GM12878 (cell line): ENCODE results near the gene LILRB2. TPM values are rescaled to one million over a fixed set of nuclear protein-coding genes. Genes with fewer than 3 reads are reported as not detected.
A peak's percentile ranks its signal among the peaks of the same experiment; 100 is the strongest.

Source experiments
- ATAC-seq: fragments of 200-7000 bp; cut with Tn5 transposase; 3 replicates; pipeline ENCODE4 v1.9.1; 2020; ENCODE audit warnings: mild to moderate bottlenecking, moderate library complexity
- BruUV-seq: library from RNA; stranded (reverse); fragments of 400-500 nt; replicated peaks from 2 replicates; lab custom pipeline; 2021; lab: Mats Ljungman, UMichigan
- CTCF ChIA-PET: fragments of 300-600 bp; sonication (Branson Sonifier 250); formaldehyde crosslinking; extraction: SDS; loops from one replicate; lab custom pipeline; 2021; ENCODE audit warnings: inconsistent platforms; lab: Yijun Ruan, JAX
- POLR2A ChIA-PET: fragments of 350-600 bp; formaldehyde crosslinking; extraction: SDS; loops from one replicate; lab custom pipeline; 2021; ENCODE audit warnings: inconsistent platforms; lab: Charles Lee
- RAD21 ChIA-PET: fragments of 300-600 bp; sonication (Branson Sonifier 250); formaldehyde crosslinking; loops from one replicate; lab custom pipeline; 2023; ENCODE audit warnings: antibody characterized with exemption; ENCODE audit not compliant: unreplicated experiment; lab: Charles Lee
- SMC1A ChIA-PET: fragments of 300-600 bp; sonication (Branson Sonifier 250); formaldehyde crosslinking; loops from one replicate; lab custom pipeline; 2023; ENCODE audit not compliant: unreplicated experiment, uncharacterized antibody; lab: Charles Lee
- DNase-seq: peaks from one replicate; pipeline ENCODE4 v3.0.0-alpha.2; 2011; ENCODE audit warnings: low read depth, low spot score
- FAIRE-seq: peaks from 3 replicates; lab custom pipeline; 2011; peaks lifted over from hg19 to GRCh38; lab: Jason Lieb, UNC
- H2AFZ ChIP-seq: 2 replicates; pipeline ENCODE4 v1.6.0; 2011; ENCODE audit warnings: low read depth, low read length, control low read depth; ENCODE audit not compliant: control insufficient read depth
- H3K27ac ChIP-seq: 2 replicates; pipeline ENCODE4 v1.5.1; 2011; ENCODE audit warnings: control low read depth; ENCODE audit not compliant: control insufficient read depth, insufficient read depth
- H3K27me3 ChIP-seq, 2 experiments: replicated peaks in 1 of 2; 2 replicates each; pipeline versions ENCODE4 v1.6.0 to v1.6.1; 2011; ENCODE audit warnings: low read length in 1 of 2; ENCODE audit not compliant: control insufficient read depth in 2 of 2, insufficient read depth in 2 of 2
- H3K36me3 ChIP-seq, 2 experiments: 2 replicates each; pipeline ENCODE4 v1.5.1; 2011; ENCODE audit warnings: low read length in 1 of 2; ENCODE audit not compliant: control insufficient read depth in 2 of 2, insufficient read depth in 2 of 2
- H3K4me1 ChIP-seq: 2 replicates; pipeline ENCODE4 v1.6.1; 2011; ENCODE audit warnings: mild to moderate bottlenecking, low read length, moderate library complexity, mixed read lengths; ENCODE audit not compliant: control insufficient read depth, insufficient read depth
- H3K4me2 ChIP-seq: 2 replicates; pipeline ENCODE4 v1.6.0; 2011; ENCODE audit warnings: control low read depth; ENCODE audit not compliant: control insufficient read depth, insufficient read depth
- H3K4me3 ChIP-seq: fragments of 200-600 bp; sonication (generic); 2 replicates; pipeline ENCODE4 v1.5.1; 2016
- H3K79me2 ChIP-seq: 2 replicates; pipeline ENCODE4 v1.6.0; 2011; ENCODE audit warnings: low read length; ENCODE audit not compliant: control insufficient read depth, insufficient read depth
- H3K9ac ChIP-seq: 2 replicates; pipeline ENCODE4 v1.8.0; 2011; ENCODE audit warnings: low read length, control low read depth, mixed read lengths; ENCODE audit not compliant: control insufficient read depth, insufficient read depth
- H3K9me3 ChIP-seq: replicated peaks from 3 replicates; pipeline ENCODE4 v1.5.1; 2011; ENCODE audit warnings: mild to moderate bottlenecking, low read length; ENCODE audit not compliant: control insufficient read depth, insufficient read depth
- H4K20me1 ChIP-seq: 2 replicates; pipeline ENCODE4 v1.6.0; 2011; ENCODE audit not compliant: control insufficient read depth, insufficient read depth
- EED ChIP-seq: sonication (generic); IDR thresholded peaks from 2 replicates; pipeline ENCODE4 v1.6.1; 2016; ENCODE audit warnings: antibody characterized with exemption, low read depth
- FOXK2 ChIP-seq: fragments of 450-650 bp; IDR thresholded peaks from 2 replicates; pipeline ENCODE4 v1.6.1; 2017; ENCODE audit warnings: mild to moderate bottlenecking, moderate library complexity
- KDM1A ChIP-seq: fragments of 200-600 bp; sonication (generic); IDR thresholded peaks from 2 replicates; pipeline ENCODE4 v1.6.1; 2016; ENCODE audit warnings: borderline replicate concordance
- LARP7 ChIP-seq: fragments of 450-650 bp; IDR thresholded peaks from 2 replicates; pipeline ENCODE4 v1.6.1; 2017; ENCODE audit warnings: mild to moderate bottlenecking
- SMAD5 ChIP-seq: IDR thresholded peaks from 2 replicates; pipeline ENCODE4 v1.6.1; 2016; ENCODE audit warnings: antibody characterized with exemption, low read depth
- SPI1 ChIP-seq: IDR thresholded peaks from 2 replicates; pipeline ENCODE4 v1.6.1; 2011; ENCODE audit warnings: low read depth, mild to moderate bottlenecking, low read length, moderate library complexity, borderline replicate concordance; ENCODE audit not compliant: insufficient read depth
- WGBS: methylation state at CpG from one replicate; pipeline ENCODE4 v1.1.6; 2016; ENCODE audit warnings: low lambda C conversion rate; ENCODE audit not compliant: insufficient replicate concordance, insufficient coverage; ENCODE audit errors: missing lambda C conversion rate; 5-methylcytosine and 5-hydroxymethylcytosine counted together
- in situ Hi-C: fragments of 300-500 bp; cut with MboI; formaldehyde crosslinking; loops from 9 replicates; pipeline ENCODE4 v1.14.3; 2018; ENCODE audit warnings: mixed read lengths
- intact Hi-C: fragments of 100-400 bp; cut with micrococcal nuclease; formaldehyde crosslinking; loops from one replicate; pipeline ENCODE4 v1.14.2; 2022; ENCODE audit not compliant: unreplicated experiment
- polyA plus RNA-seq, 11 experiments: library from polyadenylated mRNA; depleted of rRNA in 4 of 11; unstranded in 6 of 11; stranded (reverse) in 5 of 11; fragments of >200 nt; fragmentation: Nextera tagmentation in 4 of 11; fragmentation: Illumina TruSeq in 1 of 11; extraction: Ambion mirVana in 4 of 11; extraction: Trizol in 1 of 11; gene quantifications; 1 replicate in 1 of 11; 2 replicates in 10 of 11; pipeline versions ENCODE4 v1.2.1 to v1.2.3, GENCODE V29; 2011 to 2016; ENCODE audit warnings: inconsistent platforms in 2 of 11, missing spikeins in 2 of 11, low read depth in 1 of 11
- total RNA-seq, 4 experiments: library from RNA; depleted of rRNA in 3 of 4; stranded (reverse); fragments of >200 nt in 3 of 4; fragmentation: Illumina TruSeq in 1 of 4; extraction: Trizol in 1 of 4; gene quantifications; 2 replicates each; pipeline versions ENCODE4 v1.2.1 to v1.2.3, GENCODE V29; 2013 to 2021
- TF ChIP-seq, protein P1 (sequence below): IDR thresholded peaks from 2 replicates; pipeline ENCODE4 v1.6.1; 2012; ENCODE audit warnings: mild to moderate bottlenecking, low read depth, low read length

Gene LILRB2
- total and polyA plus RNA-seq, 10 of the 15 experiments (the other 5 are each of a cell fraction or from before 2014, with no cell fraction given): 0.08 to 0.18 (median 0.15) TPM; not detected in 4

DNA sequence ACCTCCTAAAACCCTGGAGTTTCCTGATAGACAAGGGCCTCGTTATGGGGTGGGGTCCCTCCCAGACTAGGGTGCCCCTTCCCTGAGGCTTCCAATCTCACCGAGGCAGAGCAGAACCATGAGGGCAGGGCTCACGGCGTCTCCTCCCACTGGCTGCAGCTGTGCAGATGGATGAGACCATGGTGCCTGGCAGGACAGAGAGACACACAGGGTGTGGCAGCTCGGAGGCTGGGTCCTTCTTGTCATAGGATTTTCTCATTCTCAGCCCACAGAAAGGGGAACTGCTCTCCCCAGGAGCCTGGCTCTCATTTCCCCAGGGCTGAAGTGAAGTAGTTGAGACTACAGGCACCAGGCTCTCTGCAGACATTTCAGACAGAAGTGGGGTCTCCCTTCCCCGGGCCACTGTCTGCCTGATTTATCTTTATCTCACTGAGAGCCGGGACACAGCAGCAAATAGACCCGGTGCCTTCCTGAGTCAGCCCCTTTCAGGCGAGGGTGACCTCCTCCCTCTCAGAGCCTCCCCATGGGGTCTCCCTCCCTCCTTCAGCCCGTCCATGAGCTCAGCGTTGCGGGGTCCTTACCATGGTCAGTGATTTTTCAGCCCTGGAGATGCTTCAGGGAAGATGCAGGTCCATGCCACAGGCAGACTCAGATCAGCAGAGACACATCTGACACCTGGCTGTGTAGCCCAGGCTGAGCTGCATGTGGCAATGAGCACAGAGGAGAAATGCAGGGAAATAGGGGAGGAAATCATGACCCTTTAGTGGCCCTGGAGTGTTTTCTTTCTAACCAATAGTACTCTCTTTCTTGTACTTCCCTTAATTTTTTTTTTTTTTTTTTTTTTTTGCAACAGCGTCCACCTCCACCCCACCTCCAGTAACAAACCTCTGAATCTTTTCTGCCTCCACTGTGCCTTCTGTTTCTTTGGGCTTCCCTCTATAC is 31.8 kb upstream of the LILRB2 start, which contains the start of gene LILRA5:
Gene LILRA5, minus strand, starts transcription at position 731 of the 942 bp plus-strand sequence. Its CDS starts 147 bp downstream, at position 584.
- ATAC-seq (peak; percentile 86), DNase-seq (no peak), FAIRE-seq (no peak)
- Histone ChIP-seq H2AFZ (no peak within 1 kb of the TSS), H3K27me3 (no peaks in the 10 kb centered on the region), H3K4me3 (no peak within 1 kb of the TSS), H3K4me1 (no peaks in the 10 kb centered on the region), H3K4me2 (no peak within 1 kb of the TSS), H3K36me3 (no peaks in the 10 kb centered on the region), H3K79me2 (no peaks in the 10 kb centered on the region), H3K27ac (no peak within 1 kb of the TSS), H3K9ac (no peak within 1 kb of the TSS), H3K9me3 (no peaks in the 10 kb centered on the region), H4K20me1 (no peaks in the 10 kb centered on the region)
- no peak for TF ChIP-seq FOXK2
- TF ChIP-seq, protein P1, sequence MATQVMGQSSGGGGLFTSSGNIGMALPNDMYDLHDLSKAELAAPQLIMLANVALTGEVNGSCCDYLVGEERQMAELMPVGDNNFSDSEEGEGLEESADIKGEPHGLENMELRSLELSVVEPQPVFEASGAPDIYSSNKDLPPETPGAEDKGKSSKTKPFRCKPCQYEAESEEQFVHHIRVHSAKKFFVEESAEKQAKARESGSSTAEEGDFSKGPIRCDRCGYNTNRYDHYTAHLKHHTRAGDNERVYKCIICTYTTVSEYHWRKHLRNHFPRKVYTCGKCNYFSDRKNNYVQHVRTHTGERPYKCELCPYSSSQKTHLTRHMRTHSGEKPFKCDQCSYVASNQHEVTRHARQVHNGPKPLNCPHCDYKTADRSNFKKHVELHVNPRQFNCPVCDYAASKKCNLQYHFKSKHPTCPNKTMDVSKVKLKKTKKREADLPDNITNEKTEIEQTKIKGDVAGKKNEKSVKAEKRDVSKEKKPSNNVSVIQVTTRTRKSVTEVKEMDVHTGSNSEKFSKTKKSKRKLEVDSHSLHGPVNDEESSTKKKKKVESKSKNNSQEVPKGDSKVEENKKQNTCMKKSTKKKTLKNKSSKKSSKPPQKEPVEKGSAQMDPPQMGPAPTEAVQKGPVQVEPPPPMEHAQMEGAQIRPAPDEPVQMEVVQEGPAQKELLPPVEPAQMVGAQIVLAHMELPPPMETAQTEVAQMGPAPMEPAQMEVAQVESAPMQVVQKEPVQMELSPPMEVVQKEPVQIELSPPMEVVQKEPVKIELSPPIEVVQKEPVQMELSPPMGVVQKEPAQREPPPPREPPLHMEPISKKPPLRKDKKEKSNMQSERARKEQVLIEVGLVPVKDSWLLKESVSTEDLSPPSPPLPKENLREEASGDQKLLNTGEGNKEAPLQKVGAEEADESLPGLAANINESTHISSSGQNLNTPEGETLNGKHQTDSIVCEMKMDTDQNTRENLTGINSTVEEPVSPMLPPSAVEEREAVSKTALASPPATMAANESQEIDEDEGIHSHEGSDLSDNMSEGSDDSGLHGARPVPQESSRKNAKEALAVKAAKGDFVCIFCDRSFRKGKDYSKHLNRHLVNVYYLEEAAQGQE: no peak
- TF ChIP-seq KDM1A: no peak
- no peak for TF ChIP-seq LARP7
- no peak for TF ChIP-seq SMAD5
- TF ChIP-seq SPI1: peak; percentile 78; the same call in 1 of the 2 replicates
- peak; percentile 45; the same call in 1 of the 2 replicates for TF ChIP-seq EED
- intact Hi-C loops: no loop called here
- SMC1A ChIA-PET: interaction anchor here (0.7 to 1.9 kb wide), 2 partner anchors 9 to 46 kb away, joined by 3 to 4 read pairs; no protein-coding TSS in a partner anchor
- RAD21 ChIA-PET: no interaction called here
- POLR2A ChIA-PET: no interaction called here
- BruUV-seq: no TSS peak
- in situ Hi-C loops: no loop called here
- CTCF ChIA-PET: interaction anchor here (0.7 to 1.8 kb wide), 2 partner anchors 79 to 96 kb away, joined by 3 to 4 read pairs; no protein-coding TSS in a partner anchor
- 16% methylated on average over 12 of the region's 13 CpGs for WGBS
